ENCODE data around the gene ME3.

The ME3 gene

DNA sequence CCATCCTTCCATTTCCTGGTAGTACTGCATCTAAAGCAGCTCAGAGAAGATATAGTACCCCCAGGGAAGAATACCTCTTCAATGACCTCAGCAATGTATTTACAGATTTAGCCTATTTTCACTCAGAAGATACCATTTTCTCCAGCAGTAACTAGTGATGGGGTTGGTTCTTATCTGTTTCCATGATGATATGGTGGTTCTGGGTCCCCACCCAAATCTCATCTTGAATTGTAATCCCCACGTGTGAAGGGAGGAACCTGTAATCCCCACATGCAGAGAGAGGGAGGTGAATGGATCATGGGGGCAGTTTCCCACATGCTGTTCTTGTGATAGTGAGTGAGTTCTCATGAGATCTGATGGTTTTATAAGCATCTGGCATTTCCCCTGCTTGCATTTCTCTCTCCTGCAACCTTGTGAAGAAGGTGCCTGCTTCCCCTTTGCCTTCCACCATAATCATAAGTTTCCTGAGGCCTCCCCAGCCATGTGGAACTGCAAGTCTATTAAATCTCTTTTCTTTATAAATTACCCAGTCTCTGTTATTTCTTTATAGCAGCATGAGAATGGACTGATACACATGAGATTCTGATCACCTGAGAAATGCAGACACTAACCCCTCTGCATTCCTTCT lies 158.6 kb downstream of the ME3 start:
- no peak for TF ChIP-seq TCF12 (IDR thresholded peaks at IDR 0.05; ENCODE audit: low read depth)
- no peak for TF ChIP-seq CREB1 (IDR thresholded peaks at IDR 0.05; ENCODE audit: low read depth)
- no peak for TF ChIP-seq TEAD4 (IDR thresholded peaks at IDR 0.05)
- no peak for TF ChIP-seq ZBTB7A (IDR thresholded peaks at IDR 0.05; ENCODE audit: low read depth)
- TF ChIP-seq TAF1 (IDR thresholded peaks at IDR 0.05; ENCODE audit: low read depth): no peak
- TF ChIP-seq, protein P1, sequence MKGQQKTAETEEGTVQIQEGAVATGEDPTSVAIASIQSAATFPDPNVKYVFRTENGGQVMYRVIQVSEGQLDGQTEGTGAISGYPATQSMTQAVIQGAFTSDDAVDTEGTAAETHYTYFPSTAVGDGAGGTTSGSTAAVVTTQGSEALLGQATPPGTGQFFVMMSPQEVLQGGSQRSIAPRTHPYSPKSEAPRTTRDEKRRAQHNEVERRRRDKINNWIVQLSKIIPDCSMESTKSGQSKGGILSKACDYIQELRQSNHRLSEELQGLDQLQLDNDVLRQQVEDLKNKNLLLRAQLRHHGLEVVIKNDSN (IDR thresholded peaks at IDR 0.05): no peak
- no peak for TF ChIP-seq CEBPB (IDR thresholded peaks at IDR 0.05)
- TF ChIP-seq EP300 (IDR thresholded peaks at IDR 0.05; ENCODE audit: borderline replicate concordance): no peak
- TF ChIP-seq YY1 (IDR thresholded peaks at IDR 0.05; ENCODE audit: low read depth): no peak
- TF ChIP-seq RAD21 (IDR thresholded peaks at IDR 0.05; ENCODE audit: low read depth): no peak
- TF ChIP-seq, protein P2, sequence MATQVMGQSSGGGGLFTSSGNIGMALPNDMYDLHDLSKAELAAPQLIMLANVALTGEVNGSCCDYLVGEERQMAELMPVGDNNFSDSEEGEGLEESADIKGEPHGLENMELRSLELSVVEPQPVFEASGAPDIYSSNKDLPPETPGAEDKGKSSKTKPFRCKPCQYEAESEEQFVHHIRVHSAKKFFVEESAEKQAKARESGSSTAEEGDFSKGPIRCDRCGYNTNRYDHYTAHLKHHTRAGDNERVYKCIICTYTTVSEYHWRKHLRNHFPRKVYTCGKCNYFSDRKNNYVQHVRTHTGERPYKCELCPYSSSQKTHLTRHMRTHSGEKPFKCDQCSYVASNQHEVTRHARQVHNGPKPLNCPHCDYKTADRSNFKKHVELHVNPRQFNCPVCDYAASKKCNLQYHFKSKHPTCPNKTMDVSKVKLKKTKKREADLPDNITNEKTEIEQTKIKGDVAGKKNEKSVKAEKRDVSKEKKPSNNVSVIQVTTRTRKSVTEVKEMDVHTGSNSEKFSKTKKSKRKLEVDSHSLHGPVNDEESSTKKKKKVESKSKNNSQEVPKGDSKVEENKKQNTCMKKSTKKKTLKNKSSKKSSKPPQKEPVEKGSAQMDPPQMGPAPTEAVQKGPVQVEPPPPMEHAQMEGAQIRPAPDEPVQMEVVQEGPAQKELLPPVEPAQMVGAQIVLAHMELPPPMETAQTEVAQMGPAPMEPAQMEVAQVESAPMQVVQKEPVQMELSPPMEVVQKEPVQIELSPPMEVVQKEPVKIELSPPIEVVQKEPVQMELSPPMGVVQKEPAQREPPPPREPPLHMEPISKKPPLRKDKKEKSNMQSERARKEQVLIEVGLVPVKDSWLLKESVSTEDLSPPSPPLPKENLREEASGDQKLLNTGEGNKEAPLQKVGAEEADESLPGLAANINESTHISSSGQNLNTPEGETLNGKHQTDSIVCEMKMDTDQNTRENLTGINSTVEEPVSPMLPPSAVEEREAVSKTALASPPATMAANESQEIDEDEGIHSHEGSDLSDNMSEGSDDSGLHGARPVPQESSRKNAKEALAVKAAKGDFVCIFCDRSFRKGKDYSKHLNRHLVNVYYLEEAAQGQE (IDR thresholded peaks at IDR 0.05; ENCODE audit: low read depth): no peak
- TF ChIP-seq, protein P3, sequence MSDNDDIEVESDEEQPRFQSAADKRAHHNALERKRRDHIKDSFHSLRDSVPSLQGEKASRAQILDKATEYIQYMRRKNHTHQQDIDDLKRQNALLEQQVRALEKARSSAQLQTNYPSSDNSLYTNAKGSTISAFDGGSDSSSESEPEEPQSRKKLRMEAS (IDR thresholded peaks at IDR 0.05): no peak
- no peak for TF ChIP-seq FOXM1 (IDR thresholded peaks at IDR 0.05; ENCODE audit: borderline replicate concordance, low read depth)
- TF ChIP-seq NFIC (IDR thresholded peaks at IDR 0.05): no peak
- TF ChIP-seq EGR1 (IDR thresholded peaks at IDR 0.05): no peak

DNA sequence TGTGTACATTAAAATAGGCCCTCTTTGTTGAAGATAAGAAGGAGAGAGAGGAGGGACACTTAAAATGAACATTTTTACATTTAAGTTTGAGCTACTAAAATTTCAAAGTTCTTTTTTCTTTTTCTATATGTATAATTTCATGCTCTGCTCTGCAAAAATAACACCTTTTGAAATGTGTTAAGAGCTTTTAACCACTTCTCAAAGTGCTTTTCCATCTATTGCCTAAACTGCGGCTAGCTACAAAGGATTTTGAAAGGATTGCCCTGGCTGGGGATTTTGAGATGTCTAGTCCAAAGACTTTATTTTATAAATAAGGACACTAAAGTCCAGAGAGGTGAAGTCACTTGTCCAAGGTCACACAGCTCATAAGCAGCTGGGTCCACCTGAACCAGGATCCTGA lies 159.3 kb downstream of the ME3 start:
- TF ChIP-seq TEAD4 (IDR thresholded peaks at IDR 0.05) (no peak), EGR1 (IDR thresholded peaks at IDR 0.05) (no peak), NFIC (IDR thresholded peaks at IDR 0.05) (no peak), FOXM1 (IDR thresholded peaks at IDR 0.05; ENCODE audit: borderline replicate concordance, low read depth) (no peak), TAF1 (IDR thresholded peaks at IDR 0.05; ENCODE audit: low read depth) (no peak), CEBPB (IDR thresholded peaks at IDR 0.05) (no peak), CREB1 (IDR thresholded peaks at IDR 0.05; ENCODE audit: low read depth) (no peak), YY1 (IDR thresholded peaks at IDR 0.05; ENCODE audit: low read depth) (no peak), ZBTB7A (IDR thresholded peaks at IDR 0.05; ENCODE audit: low read depth) (no peak), TCF12 (IDR thresholded peaks at IDR 0.05; ENCODE audit: low read depth) (no peak), RAD21 (IDR thresholded peaks at IDR 0.05; ENCODE audit: low read depth) (no peak), EP300 (IDR thresholded peaks at IDR 0.05; ENCODE audit: borderline replicate concordance) (no peak)
- TF ChIP-seq, protein P2 (IDR thresholded peaks at IDR 0.05; ENCODE audit: low read depth): no peak
- TF ChIP-seq, protein P3 (IDR thresholded peaks at IDR 0.05): no peak
- TF ChIP-seq, protein P1 (IDR thresholded peaks at IDR 0.05): no peak

DNA sequence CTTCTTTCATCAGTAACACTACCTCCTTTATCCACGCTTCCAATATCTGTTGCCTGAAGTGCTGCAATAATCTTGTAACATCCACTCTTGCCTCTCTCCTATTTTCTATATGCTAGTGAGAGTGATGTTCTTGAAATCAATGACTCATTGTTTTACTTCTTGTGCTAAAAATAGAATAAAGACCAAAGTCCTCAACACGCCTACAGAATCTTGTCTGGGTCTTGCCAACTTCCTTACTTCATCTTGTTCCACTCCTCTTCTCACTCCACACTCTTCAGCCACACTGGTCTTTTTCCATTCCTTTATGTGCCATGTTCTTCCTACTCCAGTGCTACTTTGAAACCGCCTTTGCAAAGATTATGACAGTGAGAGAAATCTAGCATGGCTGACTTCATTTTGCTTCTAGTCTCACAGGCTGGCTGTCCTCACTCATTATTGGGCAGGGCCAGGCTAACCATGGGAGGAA lies 161.3 kb downstream of the ME3 start:
- TF ChIP-seq YY1 (IDR thresholded peaks at IDR 0.05; ENCODE audit: low read depth) (no peak), TAF1 (IDR thresholded peaks at IDR 0.05; ENCODE audit: low read depth) (no peak), TCF12 (IDR thresholded peaks at IDR 0.05; ENCODE audit: low read depth) (no peak), NFIC (IDR thresholded peaks at IDR 0.05) (no peak), CEBPB (IDR thresholded peaks at IDR 0.05) (no peak), TEAD4 (IDR thresholded peaks at IDR 0.05) (no peak)
- TF ChIP-seq, protein P2 (IDR thresholded peaks at IDR 0.05; ENCODE audit: low read depth): no peak

DNA sequence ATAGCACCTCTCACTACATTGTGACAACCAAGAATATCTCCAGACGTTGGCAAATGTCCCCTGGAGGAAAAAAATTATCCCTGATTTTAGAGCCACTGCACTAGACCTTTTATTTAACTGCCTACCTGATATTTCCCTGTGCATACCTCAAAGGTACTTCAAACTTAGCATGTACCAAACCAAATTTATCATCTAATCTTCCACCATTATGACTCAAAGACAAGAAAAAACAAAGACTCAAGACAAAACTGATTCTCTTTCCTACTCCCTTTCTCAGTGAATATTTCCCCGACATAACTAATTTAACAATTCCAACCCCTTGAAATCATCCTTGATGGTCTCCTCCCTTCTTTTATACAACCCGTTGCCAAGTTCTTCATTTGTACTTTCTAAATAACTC lies 161.7 kb downstream of the ME3 start:
- TF ChIP-seq, protein P3 (IDR thresholded peaks at IDR 0.05): no peak
- no peak for TF ChIP-seq YY1 (IDR thresholded peaks at IDR 0.05; ENCODE audit: low read depth)
- TF ChIP-seq ZBTB7A (IDR thresholded peaks at IDR 0.05; ENCODE audit: low read depth): no peak
- TF ChIP-seq, protein P1 (IDR thresholded peaks at IDR 0.05): no peak
- no peak for TF ChIP-seq NFIC (IDR thresholded peaks at IDR 0.05)
- TF ChIP-seq RAD21 (IDR thresholded peaks at IDR 0.05; ENCODE audit: low read depth): no peak
- no peak for TF ChIP-seq FOXM1 (IDR thresholded peaks at IDR 0.05; ENCODE audit: borderline replicate concordance, low read depth)
- TF ChIP-seq CEBPB (IDR thresholded peaks at IDR 0.05): no peak
- no peak for TF ChIP-seq TEAD4 (IDR thresholded peaks at IDR 0.05)
- no peak for TF ChIP-seq CREB1 (IDR thresholded peaks at IDR 0.05; ENCODE audit: low read depth)

Measured in Ishikawa (cell line).